Skin epidermis (tissue), 12 donors: ENCODE data around the gene GOLGA8T.
"Not testable (repeated sequence)": the region's sequence is repeated elsewhere in the genome, so short reads cannot be mapped to it uniquely, and the experiment has no call there.

Experiments used
- H3K27ac ChIP-seq, 21 experiments: fragments of 200-600 bp; sonication (generic) in 11 of 21; one replicate each; pipeline ENCODE4 v1.5.0; 2020; ENCODE audit warnings: mild to moderate bottlenecking in 3 of 21, inconsistent platforms in 2 of 21, moderate library complexity in 2 of 21
- H3K4me3 ChIP-seq, 7 experiments: fragments of 200-600 bp; sonication (generic) in 2 of 7; one replicate each; pipeline ENCODE4 v1.5.0; 2020; ENCODE audit warnings: inconsistent platforms in 2 of 7, mild to moderate bottlenecking in 2 of 7, moderate library complexity in 1 of 7

GOLGA8T gene

GRCh38 chr15:30191143-30191542 lies 56.3 kb downstream of the GOLGA8T start:
- not testable (repeated sequence) for H3K4me3 ChIP-seq, H3K27ac ChIP-seq

GRCh38 chr15:30191639-30192038 lies 56.8 kb downstream of the GOLGA8T start:
- H3K4me3 ChIP-seq, H3K27ac ChIP-seq: not testable (repeated sequence)

- H3K27ac ChIP-seq, H3K4me3 ChIP-seq: not testable (repeated sequence)
These were observed 57.4 kb downstream of the GOLGA8T start for GRCh38 chr15:30192119-30192745.

- not testable (repeated sequence) for H3K27ac ChIP-seq, H3K4me3 ChIP-seq
These were observed 58.0 kb downstream of the GOLGA8T start for GRCh38 chr15:30192892-30193291.
